Chondrocyte (in vitro differentiated cells): ENCODE results near the gene EWSR1. TPM values are rescaled to one million over a fixed set of nuclear protein-coding genes. Genes with fewer than 3 reads are reported as not detected.

Experiments
- DNase-seq: peaks from one replicate; pipeline ENCODE4 v3.0.0; 2021; ENCODE audit warnings: mixed read lengths, low spot score
- H3K27ac Mint-ChIP-seq: one replicate; pipeline ENCODE4 v1.8.0; 2021; ENCODE audit warnings: mild to moderate bottlenecking, moderate library complexity, mixed read lengths; ENCODE audit not compliant: unreplicated experiment
- H3K27me3 Mint-ChIP-seq: 2 replicates; pipeline ENCODE4 v1.8.0; 2021; ENCODE audit warnings: low read depth, mixed read lengths
- H3K36me3 Mint-ChIP-seq: 2 replicates; pipeline ENCODE4 v1.8.0; 2021; ENCODE audit warnings: low read depth, mixed read lengths
- H3K4me1 Mint-ChIP-seq: 2 replicates; pipeline ENCODE4 v1.8.0; 2021; ENCODE audit warnings: low read depth, mild to moderate bottlenecking, mixed read lengths
- H3K4me3 Mint-ChIP-seq: one replicate; pipeline ENCODE4 v1.8.0; 2021; ENCODE audit warnings: mild to moderate bottlenecking, moderate library complexity, mixed read lengths; ENCODE audit not compliant: unreplicated experiment
- H3K9me3 Mint-ChIP-seq: 2 replicates; pipeline ENCODE4 v1.8.0; 2021; ENCODE audit warnings: low read depth, mixed read lengths
- total RNA-seq: library from RNA; stranded (reverse); gene quantifications from 3 replicates; pipeline ENCODE4 v1.2.1, GENCODE V29; 2021
- TF ChIP-seq, protein P1 (sequence below): fragments of 200-600 bp; sonication (generic); IDR thresholded peaks from 2 replicates; pipeline ENCODE4 v1.5.0; 2021; ENCODE audit warnings: antibody characterized with exemption, mild to moderate bottlenecking, moderate library complexity

The EWSR1 gene
- total RNA-seq, 1 donor from 2014 or later: 139 TPM

DNA sequence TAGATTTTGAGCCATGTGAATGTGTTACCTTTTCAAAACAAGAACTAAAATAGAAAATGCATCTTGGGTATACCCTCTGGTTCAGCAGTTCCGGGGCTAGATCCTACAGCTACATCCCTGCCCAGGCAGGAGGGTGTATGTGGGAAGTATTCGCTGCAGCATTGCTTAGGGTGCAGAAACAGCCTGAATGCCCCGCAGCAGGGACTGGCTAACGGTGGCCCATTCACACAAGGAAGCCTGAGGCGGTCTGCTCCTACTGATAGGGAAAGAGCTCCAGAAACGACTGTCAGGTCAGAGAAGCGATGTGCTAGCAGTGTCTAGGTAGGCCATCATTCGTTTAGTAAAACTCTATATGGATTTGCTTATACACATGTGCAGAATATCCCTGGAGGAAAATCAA is 57.3 kb downstream of the EWSR1 start:
- no peak overlapping the region for H3K27ac Mint-ChIP-seq
- H3K4me1 Mint-ChIP-seq: no peaks in the 10 kb centered on the region
- no peak overlapping the region for H3K4me3 Mint-ChIP-seq

DNA sequence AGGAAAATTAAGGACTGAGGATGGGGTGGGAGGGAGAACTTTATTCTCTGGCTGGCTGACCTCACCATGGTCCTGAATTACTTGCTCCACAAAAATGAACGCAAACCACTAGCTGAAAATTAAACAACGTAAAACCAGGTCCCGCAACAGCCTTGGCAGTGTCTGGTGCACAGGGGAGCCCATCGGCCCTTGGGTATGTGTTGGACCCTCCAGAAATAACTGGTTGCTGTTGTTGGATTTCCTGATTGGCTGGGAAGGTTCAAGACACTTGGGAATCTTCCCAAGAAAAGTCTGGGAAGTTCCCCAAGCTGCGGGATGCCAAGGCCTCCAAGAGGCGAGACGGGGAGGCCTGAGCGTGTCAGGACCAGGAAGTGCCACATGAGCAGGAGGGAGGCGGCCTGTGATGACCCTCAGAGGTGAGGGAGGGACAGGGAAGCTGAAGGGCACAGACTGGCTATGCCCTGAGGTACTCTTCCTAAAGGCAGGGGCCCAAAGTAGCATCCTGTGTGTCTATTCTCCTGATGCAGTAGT is 57.8 kb downstream of the EWSR1 start:
- no peak for DNase-seq
- H3K27me3 Mint-ChIP-seq: no peaks in the 10 kb centered on the region
- H3K4me1 Mint-ChIP-seq: peaks cover 2% of the 10 kb centered on the region
- no peak overlapping the region for H3K27ac Mint-ChIP-seq
- H3K4me3 Mint-ChIP-seq: no peak overlapping the region
- no peaks in the 10 kb centered on the region for H3K9me3 Mint-ChIP-seq
- TF ChIP-seq, protein P1, sequence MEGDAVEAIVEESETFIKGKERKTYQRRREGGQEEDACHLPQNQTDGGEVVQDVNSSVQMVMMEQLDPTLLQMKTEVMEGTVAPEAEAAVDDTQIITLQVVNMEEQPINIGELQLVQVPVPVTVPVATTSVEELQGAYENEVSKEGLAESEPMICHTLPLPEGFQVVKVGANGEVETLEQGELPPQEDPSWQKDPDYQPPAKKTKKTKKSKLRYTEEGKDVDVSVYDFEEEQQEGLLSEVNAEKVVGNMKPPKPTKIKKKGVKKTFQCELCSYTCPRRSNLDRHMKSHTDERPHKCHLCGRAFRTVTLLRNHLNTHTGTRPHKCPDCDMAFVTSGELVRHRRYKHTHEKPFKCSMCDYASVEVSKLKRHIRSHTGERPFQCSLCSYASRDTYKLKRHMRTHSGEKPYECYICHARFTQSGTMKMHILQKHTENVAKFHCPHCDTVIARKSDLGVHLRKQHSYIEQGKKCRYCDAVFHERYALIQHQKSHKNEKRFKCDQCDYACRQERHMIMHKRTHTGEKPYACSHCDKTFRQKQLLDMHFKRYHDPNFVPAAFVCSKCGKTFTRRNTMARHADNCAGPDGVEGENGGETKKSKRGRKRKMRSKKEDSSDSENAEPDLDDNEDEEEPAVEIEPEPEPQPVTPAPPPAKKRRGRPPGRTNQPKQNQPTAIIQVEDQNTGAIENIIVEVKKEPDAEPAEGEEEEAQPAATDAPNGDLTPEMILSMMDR: no peak
- H3K36me3 Mint-ChIP-seq: peaks cover 6% of the 10 kb centered on the region

More for the DNA sequence above, 57.3 kb downstream of the EWSR1 start:
- no peak for DNase-seq
- TF ChIP-seq, protein P1: no peak
- H3K36me3 Mint-ChIP-seq: peaks cover 6% of the 10 kb centered on the region
- no peaks in the 10 kb centered on the region for H3K9me3 Mint-ChIP-seq
- no peaks in the 10 kb centered on the region for H3K27me3 Mint-ChIP-seq

DNA sequence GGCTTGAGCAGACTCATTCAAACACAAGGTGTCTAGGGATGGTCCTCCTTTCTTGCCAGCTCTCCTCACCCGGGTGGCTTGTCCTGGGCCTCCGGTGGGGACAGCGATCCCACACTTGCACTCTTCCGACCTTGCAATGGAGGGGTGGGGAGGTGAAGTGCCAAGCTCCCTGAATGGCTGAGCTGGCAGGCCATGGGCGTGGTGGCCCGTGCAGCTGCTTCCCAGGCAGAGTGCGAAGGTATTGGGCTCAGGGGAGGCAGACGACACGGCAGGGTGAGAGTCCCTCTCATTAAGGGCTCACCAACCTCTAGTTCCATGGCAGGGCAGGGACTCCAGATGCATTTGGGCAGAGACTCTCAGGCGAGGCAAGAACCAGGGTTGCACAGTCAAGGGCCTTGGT is 58.4 kb downstream of the EWSR1 start:
- Mint-ChIP-seq H3K27ac (no peak overlapping the region), H3K27me3 (no peaks in the 10 kb centered on the region), H3K4me3 (no peak overlapping the region), H3K36me3 (peaks cover 6% of the 10 kb centered on the region), H3K4me1 (peaks cover 3% of the 10 kb centered on the region), H3K9me3 (no peaks in the 10 kb centered on the region)
- TF ChIP-seq, protein P1: no peak
- DNase-seq: no peak

DNA sequence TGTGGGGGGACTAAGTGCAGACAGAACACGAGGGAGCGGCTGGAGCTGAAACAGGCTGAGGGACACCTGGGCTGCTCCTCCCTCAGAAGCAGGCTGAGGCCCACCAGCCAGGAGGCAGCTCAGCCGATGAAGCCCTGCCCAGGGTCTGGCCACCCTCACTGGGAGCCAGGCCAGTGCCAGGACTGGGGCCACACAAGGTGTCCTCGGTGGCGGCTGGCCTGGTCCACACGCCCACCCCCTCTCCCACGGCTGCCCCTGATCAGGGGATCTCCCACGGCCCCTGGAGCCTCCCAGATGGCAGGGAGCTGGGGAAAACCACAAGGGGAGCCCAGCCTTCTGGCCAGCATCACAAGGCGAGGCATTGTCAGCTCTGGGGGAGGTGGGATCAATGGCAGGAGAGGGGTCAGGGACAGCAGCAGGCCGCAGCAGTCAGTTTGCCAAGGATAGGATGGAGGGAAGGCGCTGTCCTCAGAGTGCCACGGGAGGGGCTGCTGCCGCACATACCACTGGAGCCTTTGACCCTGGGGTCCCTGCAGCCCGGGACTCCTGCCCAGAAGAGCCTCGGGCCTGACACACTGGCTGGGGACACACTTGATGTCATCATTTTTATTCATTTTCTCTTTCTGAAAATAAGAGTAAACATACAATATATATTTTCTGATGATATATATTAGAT is 59.2 kb downstream of the EWSR1 start:
- Mint-ChIP-seq H3K4me1 (peaks cover 3% of the 10 kb centered on the region), H3K27me3 (no peaks in the 10 kb centered on the region), H3K4me3 (no peak overlapping the region), H3K36me3 (peaks cover 6% of the 10 kb centered on the region), H3K9me3 (no peaks in the 10 kb centered on the region), H3K27ac (no peak overlapping the region)
- DNase-seq: no peak
- TF ChIP-seq, protein P1: no peak

DNA sequence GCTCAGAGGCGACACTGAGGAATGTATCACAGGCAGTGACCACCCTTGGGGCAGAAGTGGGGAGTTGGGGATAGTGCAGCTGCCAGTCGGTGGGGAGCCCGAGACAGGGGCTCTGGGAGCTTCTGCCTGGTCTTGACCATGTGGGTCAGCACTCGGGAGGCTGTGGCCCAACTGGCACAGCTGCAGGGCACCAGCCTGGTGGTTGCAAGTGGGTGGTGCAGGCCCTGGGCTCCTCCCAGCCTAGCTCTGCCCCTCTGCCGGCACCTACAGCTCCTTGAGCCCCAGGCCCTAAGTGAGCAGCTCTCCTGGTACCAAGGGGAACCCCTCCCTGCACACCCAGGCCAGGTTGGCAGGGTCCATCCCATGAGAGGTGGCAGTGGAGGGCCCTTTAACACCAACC is 60.0 kb downstream of the EWSR1 start:
- Mint-ChIP-seq H3K4me3 (no peak overlapping the region), H3K36me3 (peaks cover 6% of the 10 kb centered on the region), H3K9me3 (no peaks in the 10 kb centered on the region), H3K27ac (no peak overlapping the region), H3K27me3 (no peaks in the 10 kb centered on the region), H3K4me1 (peaks cover 3% of the 10 kb centered on the region)
- TF ChIP-seq, protein P1: no peak
- no peak for DNase-seq
